ENCODE measurements around the gene MPRIP.

GRCh38 chr17:17198281-17198680, 156.0 kb downstream of the MPRIP start:
- TF ChIP-seq POLR2AphosphoS5 (IDR thresholded peaks at IDR 0.05) (no peak), POLR2A (IDR thresholded peaks at IDR 0.05) (no peak)
- TF ChIP-seq, protein P1, sequence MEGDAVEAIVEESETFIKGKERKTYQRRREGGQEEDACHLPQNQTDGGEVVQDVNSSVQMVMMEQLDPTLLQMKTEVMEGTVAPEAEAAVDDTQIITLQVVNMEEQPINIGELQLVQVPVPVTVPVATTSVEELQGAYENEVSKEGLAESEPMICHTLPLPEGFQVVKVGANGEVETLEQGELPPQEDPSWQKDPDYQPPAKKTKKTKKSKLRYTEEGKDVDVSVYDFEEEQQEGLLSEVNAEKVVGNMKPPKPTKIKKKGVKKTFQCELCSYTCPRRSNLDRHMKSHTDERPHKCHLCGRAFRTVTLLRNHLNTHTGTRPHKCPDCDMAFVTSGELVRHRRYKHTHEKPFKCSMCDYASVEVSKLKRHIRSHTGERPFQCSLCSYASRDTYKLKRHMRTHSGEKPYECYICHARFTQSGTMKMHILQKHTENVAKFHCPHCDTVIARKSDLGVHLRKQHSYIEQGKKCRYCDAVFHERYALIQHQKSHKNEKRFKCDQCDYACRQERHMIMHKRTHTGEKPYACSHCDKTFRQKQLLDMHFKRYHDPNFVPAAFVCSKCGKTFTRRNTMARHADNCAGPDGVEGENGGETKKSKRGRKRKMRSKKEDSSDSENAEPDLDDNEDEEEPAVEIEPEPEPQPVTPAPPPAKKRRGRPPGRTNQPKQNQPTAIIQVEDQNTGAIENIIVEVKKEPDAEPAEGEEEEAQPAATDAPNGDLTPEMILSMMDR (IDR thresholded peaks at IDR 0.05): no peak
